Upper lobe of right lung (tissue), 1 donor: ENCODE data around the gene SNAPC4. TPM values are rescaled to one million over a fixed set of nuclear protein-coding genes. Genes with fewer than 3 reads are reported as not detected.

Experiments
- ATAC-seq: fragments of 200-7000 bp; cut with Tn5 transposase; one replicate; pipeline ENCODE4 v1.9.1; 2020; ENCODE audit warnings: mild to moderate bottlenecking, moderate library complexity
- DNase-seq: peaks from one replicate; pipeline ENCODE4 v3.0.0-alpha.2; 2020
- H3K27ac ChIP-seq: fragments of 200-600 bp; one replicate; pipeline ENCODE4 v1.8.0; 2022
- H3K27me3 ChIP-seq: fragments of 200-600 bp; one replicate; pipeline ENCODE4 v1.8.0; 2022; ENCODE audit warnings: mild to moderate bottlenecking
- H3K36me3 ChIP-seq: fragments of 200-600 bp; one replicate; pipeline ENCODE4 v1.8.0; 2022
- H3K4me1 ChIP-seq: fragments of 200-600 bp; one replicate; pipeline ENCODE4 v1.8.0; 2022
- H3K4me3 ChIP-seq: fragments of 200-600 bp; one replicate; pipeline ENCODE4 v1.8.0; 2022; ENCODE audit warnings: mild to moderate bottlenecking
- H3K9me3 ChIP-seq: fragments of 200-600 bp; one replicate; pipeline ENCODE4 v1.8.0; 2022
- CTCF ChIP-seq: fragments of 200-600 bp; IDR thresholded peaks from one replicate; pipeline ENCODE4 v1.8.0; 2022; ENCODE audit warnings: antibody characterized with exemption
- intact Hi-C: fragments of 100-400 bp; cut with DNase I; formaldehyde crosslinking; loops from one replicate; pipeline ENCODE4 v1.11.0; 2022
- total RNA-seq: library from RNA; stranded (reverse); fragmentation: NEBNext Ultra II Directional; extraction: Animal tissue kit (Norgen Biotek cat#: 25700); gene quantifications from one replicate; pipeline ENCODE4 v1.2.1, GENCODE V29; 2021
- donor health status: DM: no; HTN: yes; CAD: no; lungs with severe emphysema.

SNAPC4 gene
- total RNA-seq, 1 donor from 2014 or later: 7.2 TPM

GRCh38 chr9:136443687-136444086, 43.7 kb upstream of the SNAPC4 start:
- H3K4me3 ChIP-seq: no peak overlapping the region

GRCh38 chr9:136443087-136443486, 43.1 kb upstream of the SNAPC4 start:
- no peaks in the 10 kb centered on the region for H3K9me3 ChIP-seq
- ATAC-seq (no peak), DNase-seq (no peak)
- H3K27me3 ChIP-seq: no peaks in the 10 kb centered on the region
- H3K27ac ChIP-seq: no peak overlapping the region
- intact Hi-C loops: no loop called here
- no peak overlapping the region for H3K4me3 ChIP-seq
- TF ChIP-seq CTCF: no peak
- H3K36me3 ChIP-seq: peaks cover 79% of the 10 kb centered on the region
- peaks cover 8% of the 10 kb centered on the region for H3K4me1 ChIP-seq

More at GRCh38 chr9:136443687-136444086, 43.7 kb upstream of the SNAPC4 start:
- DNase-seq (no peak), ATAC-seq (no peak)
- H3K36me3 ChIP-seq: peaks cover 80% of the 10 kb centered on the region
- peaks cover 5% of the 10 kb centered on the region for H3K4me1 ChIP-seq
- intact Hi-C loops: no loop called here
- no peaks in the 10 kb centered on the region for H3K9me3 ChIP-seq
- H3K27ac ChIP-seq: no peak overlapping the region
- TF ChIP-seq CTCF: no peak
- no peaks in the 10 kb centered on the region for H3K27me3 ChIP-seq

- Histone ChIP-seq H3K9me3 (no peaks in the 10 kb centered on the region), H3K4me1 (peaks cover 16% of the 10 kb centered on the region), H3K27ac (no peak overlapping the region), H3K36me3 (peaks cover 71% of the 10 kb centered on the region), H3K27me3 (no peaks in the 10 kb centered on the region), H3K4me3 (no peak overlapping the region)
- no peak for ATAC-seq
- DNase-seq: no peak
- TF ChIP-seq CTCF: no peak
- intact Hi-C loops: no loop called here
These were observed 42.3 kb upstream of the SNAPC4 start for GRCh38 chr9:136442265-136442664.

GRCh38 chr9:136441681-136442245, 41.8 kb upstream of the SNAPC4 start:
- intact Hi-C loops: no loop called here
- Histone ChIP-seq H3K36me3 (peaks cover 66% of the 10 kb centered on the region), H3K4me1 (peaks cover 21% of the 10 kb centered on the region), H3K4me3 (no peak overlapping the region), H3K27ac (no peak overlapping the region), H3K9me3 (no peaks in the 10 kb centered on the region), H3K27me3 (no peaks in the 10 kb centered on the region)
- ATAC-seq: no peak
- TF ChIP-seq CTCF: no peak
- no peak for DNase-seq

- ATAC-seq (no peak), DNase-seq (no peak)
- no peak for TF ChIP-seq CTCF
- Histone ChIP-seq H3K4me3 (no peak overlapping the region), H3K36me3 (peaks cover 60% of the 10 kb centered on the region), H3K27me3 (no peaks in the 10 kb centered on the region), H3K9me3 (no peaks in the 10 kb centered on the region), H3K4me1 (peaks cover 21% of the 10 kb centered on the region), H3K27ac (no peak overlapping the region)
- intact Hi-C loops: no loop called here
These were observed 41.3 kb upstream of the SNAPC4 start for GRCh38 chr9:136441191-136441680.
